ENCODE measurements around the gene CDH16.
"Not testable (repeated sequence)": the region's sequence is repeated elsewhere in the genome, so short reads cannot be mapped to it uniquely, and the experiment has no call there.

The CDH16 gene

GRCh38 chr16:66910175-66910940 is 8.3 kb downstream of the CDH16 start:
- no peak for DNase-seq

GRCh38 chr16:66908762-66909559 is 9.7 kb downstream of the CDH16 start:
- no peak for DNase-seq

DNA sequence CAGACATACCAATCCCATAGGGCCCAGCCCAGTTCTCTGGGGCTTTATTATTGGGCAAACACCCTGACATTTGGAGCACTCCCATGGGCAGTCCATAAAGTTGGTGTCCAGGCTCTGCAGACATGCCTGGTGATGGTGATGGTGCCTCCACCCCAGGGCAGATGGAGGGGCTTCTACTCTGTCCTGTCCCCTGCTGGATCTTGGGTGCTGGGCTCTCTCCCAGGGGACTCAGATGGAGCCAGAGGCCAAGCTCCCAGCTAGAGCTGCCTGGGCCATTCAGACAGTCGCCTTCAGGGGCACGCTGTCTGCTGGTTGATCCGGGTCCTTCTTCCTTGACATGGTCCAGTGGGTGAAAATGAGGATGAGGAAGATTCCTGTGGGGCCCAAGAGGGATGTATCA is 10.6 kb downstream of the CDH16 start:
- no peak for DNase-seq

- DNase-seq: no peak
These were observed 11.5 kb downstream of the CDH16 start for GRCh38 chr16:66906916-66907836.

DNA sequence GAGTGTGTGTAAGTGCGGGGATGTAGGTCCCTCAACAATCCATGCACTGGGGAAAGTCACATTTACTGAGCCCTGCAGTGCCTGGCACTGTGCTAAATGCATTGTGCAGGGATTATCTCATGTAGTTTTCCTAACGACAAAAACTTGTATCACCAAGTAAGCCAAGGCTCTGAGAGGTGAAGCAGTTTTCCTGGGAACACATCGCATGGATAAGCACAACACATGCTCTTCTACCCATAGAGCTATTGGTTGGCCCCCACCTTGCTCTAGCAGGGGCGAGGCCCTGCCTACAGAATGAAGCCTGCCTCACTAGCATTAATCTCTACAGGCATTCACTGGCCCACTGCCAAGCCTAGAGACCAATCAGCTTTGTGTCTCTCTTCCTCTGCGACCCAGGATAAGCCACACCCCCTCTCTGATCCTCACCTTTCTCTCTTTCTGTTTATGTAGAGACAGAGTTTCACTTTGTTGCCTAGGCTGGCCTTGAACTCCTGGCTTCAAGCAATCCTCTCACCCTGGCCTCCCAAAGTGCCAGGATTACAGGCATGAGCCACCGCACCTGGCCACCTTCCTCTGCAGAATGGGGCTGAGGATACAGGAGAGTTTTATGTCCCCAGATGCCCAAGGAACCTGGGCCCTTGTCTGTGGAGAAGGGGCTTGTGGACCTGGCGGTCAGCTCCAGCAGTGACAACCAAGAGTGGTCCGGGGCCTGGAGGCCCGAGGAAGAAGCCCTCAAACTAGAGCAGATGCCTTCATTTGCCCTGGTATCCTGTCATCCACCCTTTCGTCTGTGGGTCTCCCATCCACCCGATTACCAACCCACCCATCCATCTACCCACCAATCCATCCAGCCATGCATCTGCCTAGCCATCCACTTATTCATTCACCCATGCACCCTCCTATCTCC is 12.8 kb downstream of the CDH16 start:
- DNase-seq: no peak

GRCh38 chr16:66904846-66905632 is 13.6 kb downstream of the CDH16 start:
- DNase-seq: no peak

- no peak for DNase-seq
These were observed 14.2 kb downstream of the CDH16 start for GRCh38 chr16:66904428-66904845.

- DNase-seq: no peak
These were observed 14.9 kb downstream of the CDH16 start for GRCh38 chr16:66903544-66904427.

DNA sequence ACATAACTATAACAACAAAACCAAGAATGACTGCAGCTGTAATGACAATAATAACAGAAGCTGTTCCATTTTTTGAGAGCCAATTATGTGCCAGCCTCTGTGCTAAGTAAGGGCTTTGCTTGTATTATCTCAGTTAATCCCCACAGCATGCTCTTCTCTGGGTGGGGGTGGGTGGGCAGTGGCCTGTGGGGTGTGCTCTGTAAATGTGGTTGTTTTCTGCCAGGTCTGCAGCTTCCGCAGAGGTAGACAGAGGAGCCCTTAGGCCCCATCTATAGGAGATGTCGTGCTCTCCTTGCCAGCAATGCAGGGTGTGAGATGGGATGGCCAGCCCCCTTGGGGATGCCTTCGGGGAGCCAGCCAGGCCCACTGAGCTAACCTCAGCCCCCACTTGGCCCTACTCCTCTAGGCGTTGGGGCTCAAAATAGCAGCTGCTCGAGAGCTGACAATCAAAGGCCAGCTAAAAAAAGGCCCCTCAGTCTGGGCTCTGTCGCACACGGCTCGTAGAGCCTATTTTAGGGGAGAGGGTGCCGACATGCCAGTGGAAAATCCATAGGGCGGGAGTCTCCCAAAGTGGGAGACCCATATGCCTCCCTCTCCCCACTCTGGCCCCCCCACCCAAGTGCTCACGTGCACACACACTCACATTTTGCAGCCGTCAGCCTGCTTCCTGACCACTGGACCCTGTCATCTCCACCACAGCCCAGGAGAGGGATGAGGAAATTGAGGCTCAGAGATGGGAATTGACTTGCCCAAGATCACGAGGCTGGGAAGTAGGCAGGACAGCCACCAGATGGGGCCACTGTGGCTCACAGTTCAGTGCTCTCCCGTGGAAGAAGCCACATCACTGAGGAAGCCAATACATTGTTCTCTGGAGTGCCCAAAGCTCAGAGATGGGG is 15.8 kb downstream of the CDH16 start:
- no peak for DNase-seq

DNA sequence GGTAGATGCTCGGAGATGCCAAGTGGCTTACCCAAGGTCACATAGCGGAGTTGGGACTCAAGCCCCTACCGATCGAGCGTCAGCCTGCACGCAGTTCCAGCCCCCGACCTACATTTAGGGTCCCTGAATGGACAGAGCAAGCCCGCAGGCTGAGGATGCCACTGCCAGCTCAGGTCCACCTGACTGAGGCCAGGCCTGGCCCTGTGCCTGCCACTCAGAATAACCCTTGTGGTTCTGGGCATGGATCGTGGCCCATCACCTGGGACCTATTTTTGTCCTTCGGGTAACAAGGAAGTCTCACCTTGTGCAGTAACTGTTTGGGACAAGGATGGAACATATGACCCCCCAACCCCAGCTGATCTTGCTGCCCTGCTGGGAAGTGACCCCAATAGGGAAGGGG is 17.1 kb downstream of the CDH16 start:
- no peak for DNase-seq

GRCh38 chr16:66900721-66901441 is 17.8 kb downstream of the CDH16 start:
- DNase-seq: no peak

- peak in 1 of 2 experiments; percentile 10 for DNase-seq
These were observed 18.6 kb downstream of the CDH16 start for GRCh38 chr16:66899945-66900710.

DNA sequence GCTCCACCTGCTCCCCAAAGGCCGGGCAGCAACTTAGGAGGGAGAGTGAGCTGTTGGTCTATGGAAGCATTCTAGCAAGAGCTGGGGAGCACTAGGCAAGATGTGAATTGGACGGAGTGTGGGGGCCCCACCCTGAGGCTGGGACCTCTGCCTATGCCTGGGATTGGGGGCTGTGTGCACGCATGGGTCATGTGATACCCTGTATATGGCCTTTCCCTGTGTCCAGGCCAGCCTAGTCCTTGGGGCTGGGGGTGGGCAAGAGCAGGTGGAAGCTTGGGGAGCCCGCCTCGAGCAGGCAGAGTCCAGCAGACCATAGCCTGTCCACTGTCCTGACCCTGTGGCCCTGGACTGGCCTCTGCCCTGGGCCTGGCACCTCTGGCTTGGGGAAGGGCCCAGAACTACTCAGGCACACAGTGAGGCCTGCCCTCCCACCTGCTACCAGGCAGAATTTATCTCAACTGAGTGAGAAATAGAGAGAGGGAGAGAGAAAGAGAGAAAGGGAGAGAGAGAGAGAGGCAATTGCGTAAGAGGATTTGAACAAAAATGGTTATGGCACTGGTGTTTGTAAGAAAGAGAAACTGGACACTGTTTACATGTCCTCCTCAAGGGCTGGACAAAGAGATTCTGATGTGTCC is 19.3 kb downstream of the CDH16 start:
- DNase-seq: no peak

- no peak for DNase-seq
These were observed 19.8 kb downstream of the CDH16 start for GRCh38 chr16:66898933-66899309.

DNA sequence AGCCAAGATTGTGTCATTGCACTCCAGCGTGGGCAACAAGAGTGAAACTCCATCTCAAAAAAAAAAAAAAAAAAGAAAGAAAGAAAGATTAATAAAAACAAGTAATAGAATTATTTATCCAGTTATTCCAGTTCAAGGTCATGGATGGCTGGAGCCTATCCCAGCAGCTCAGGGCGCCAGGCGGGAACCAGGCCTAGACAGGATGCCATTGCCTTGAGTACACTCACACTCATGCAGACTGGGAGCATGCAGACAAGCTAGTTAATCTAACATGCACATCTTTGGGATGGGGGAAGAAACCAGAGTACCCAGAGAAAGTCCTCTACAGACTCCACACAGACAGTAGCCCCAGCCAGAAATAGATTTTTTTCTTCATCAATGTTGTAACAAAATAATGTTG is 20.5 kb downstream of the CDH16 start:
- no peak for DNase-seq

DNA sequence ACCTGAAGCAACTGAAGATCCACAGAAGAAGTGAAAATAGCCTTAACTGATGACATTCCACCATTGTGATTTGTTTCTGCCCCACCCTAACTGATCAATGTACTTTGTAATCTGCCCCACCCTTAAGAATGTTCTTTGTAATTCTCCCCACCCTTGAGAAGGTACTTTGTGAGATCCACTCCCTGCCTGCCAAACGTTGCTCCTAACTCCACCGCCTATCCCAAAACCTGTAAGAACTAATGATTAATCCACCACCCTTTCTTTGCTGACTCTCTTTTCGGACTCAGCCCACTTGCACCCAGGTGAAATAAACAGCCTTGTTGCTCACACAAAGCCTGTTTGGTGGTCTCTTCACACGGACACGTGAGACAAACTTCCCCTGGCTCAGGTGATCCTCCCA is 22.0 kb downstream of the CDH16 start:
- DNase-seq: not testable (repeated sequence)

- DNase-seq: no peak
These were observed 22.7 kb downstream of the CDH16 start for GRCh38 chr16:66895999-66896398.
